ENCODE results near the gene ZNF407.

DNA sequence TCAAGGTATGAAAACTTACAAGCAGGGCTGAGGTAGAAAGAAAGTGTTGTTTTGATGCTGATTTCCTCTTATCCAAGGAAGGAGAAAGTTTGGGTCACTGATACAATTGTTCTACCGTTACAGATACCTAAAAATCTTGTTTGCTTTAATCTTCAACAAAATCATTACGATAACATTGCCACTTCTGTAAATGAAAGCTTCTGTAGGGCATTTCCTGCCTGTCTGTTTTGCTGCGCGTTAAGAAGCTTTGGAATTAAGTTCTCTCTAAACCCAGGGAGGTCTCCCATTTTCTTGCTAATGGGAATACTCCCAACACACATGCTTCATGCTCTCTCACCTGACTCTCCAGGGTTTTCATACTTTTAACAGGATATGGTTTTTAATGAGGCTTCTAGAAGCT, 352.8 kb downstream of the ZNF407 start:
- TF ChIP-seq, protein P1, sequence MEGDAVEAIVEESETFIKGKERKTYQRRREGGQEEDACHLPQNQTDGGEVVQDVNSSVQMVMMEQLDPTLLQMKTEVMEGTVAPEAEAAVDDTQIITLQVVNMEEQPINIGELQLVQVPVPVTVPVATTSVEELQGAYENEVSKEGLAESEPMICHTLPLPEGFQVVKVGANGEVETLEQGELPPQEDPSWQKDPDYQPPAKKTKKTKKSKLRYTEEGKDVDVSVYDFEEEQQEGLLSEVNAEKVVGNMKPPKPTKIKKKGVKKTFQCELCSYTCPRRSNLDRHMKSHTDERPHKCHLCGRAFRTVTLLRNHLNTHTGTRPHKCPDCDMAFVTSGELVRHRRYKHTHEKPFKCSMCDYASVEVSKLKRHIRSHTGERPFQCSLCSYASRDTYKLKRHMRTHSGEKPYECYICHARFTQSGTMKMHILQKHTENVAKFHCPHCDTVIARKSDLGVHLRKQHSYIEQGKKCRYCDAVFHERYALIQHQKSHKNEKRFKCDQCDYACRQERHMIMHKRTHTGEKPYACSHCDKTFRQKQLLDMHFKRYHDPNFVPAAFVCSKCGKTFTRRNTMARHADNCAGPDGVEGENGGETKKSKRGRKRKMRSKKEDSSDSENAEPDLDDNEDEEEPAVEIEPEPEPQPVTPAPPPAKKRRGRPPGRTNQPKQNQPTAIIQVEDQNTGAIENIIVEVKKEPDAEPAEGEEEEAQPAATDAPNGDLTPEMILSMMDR (IDR thresholded peaks at IDR 0.05), result no peak
- no peak for TF ChIP-seq POLR2A (IDR thresholded peaks at IDR 0.05)

All from heart left ventricle (tissue), 13 donors.